IMR-90 (cell line): ENCODE results near the gene POLE4. TPM values are rescaled to one million over a fixed set of nuclear protein-coding genes. Genes with fewer than 3 reads are reported as not detected.

ENCODE experiments used
- ATAC-seq: fragments of 200-7000 bp; cut with Tn5 transposase; 2 replicates; pipeline ENCODE4 v1.9.1; 2020; ENCODE audit warnings: low read depth, mild to moderate bottlenecking, moderate library complexity
- BruUV-seq: library from RNA; stranded (reverse); fragments of 400-500 nt; replicated peaks from 2 replicates; lab custom pipeline; 2021; lab: Mats Ljungman, UMichigan
- CTCF ChIA-PET: fragments of 300-600 bp; formaldehyde crosslinking; extraction: SDS; loops from one replicate; lab custom pipeline; 2021; ENCODE audit warnings: antibody characterized with exemption; lab: Yijun Ruan, JAX
- POLR2A ChIA-PET: fragments of 300-600 bp; sonication (Branson Sonifier 250); formaldehyde crosslinking; loops from one replicate; lab custom pipeline; 2022; ENCODE audit warnings: antibody characterized with exemption; ENCODE audit not compliant: unreplicated experiment; lab: Charles Lee
- DNase-seq: peaks from one replicate; pipeline ENCODE4 v3.0.0; 2013
- H2AFZ ChIP-seq: replicated peaks from 2 replicates; pipeline ENCODE3; 2013; ENCODE audit warnings: low read length, mild to moderate bottlenecking; ENCODE audit not compliant: poor library complexity
- H2AK5ac ChIP-seq: 2 replicates; pipeline ENCODE4 v1.6.1; 2013; ENCODE audit warnings: low read depth, low read length, inconsistent platforms
- H2AK9ac ChIP-seq: replicated peaks from 2 replicates; pipeline ENCODE3; 2013; ENCODE audit warnings: mild to moderate bottlenecking, low read depth, low read length, moderate library complexity; ENCODE audit not compliant: poor library complexity
- H2BK120ac ChIP-seq: 2 replicates; pipeline ENCODE4 v1.6.1; 2013; ENCODE audit warnings: low read depth, low read length, inconsistent platforms
- H2BK15ac ChIP-seq: 3 replicates; pipeline ENCODE4 v1.6.1; 2013; ENCODE audit warnings: low read depth, low read length, inconsistent platforms
- H2BK20ac ChIP-seq: 2 replicates; pipeline ENCODE4 v1.6.1; 2013; ENCODE audit warnings: low read depth, mild to moderate bottlenecking, inconsistent platforms, low read length, moderate library complexity
- H2BK5ac ChIP-seq: 2 replicates; pipeline ENCODE4 v1.6.1; 2013; ENCODE audit warnings: mild to moderate bottlenecking, low read depth, low read length, inconsistent platforms; ENCODE audit not compliant: poor library complexity, severe bottlenecking
- H3K14ac ChIP-seq: replicated peaks from 2 replicates; pipeline ENCODE4 v1.6.1; 2013; ENCODE audit warnings: low read depth, low read length, inconsistent platforms
- H3K18ac ChIP-seq: 2 replicates; pipeline ENCODE4 v1.6.1; 2013; ENCODE audit warnings: low read depth, low read length, control low read depth
- H3K23ac ChIP-seq: 2 replicates; pipeline ENCODE4 v1.6.1; 2013; ENCODE audit warnings: low read depth, low read length, inconsistent platforms
- H3K27ac ChIP-seq: 2 replicates; pipeline ENCODE4 v1.5.1; 2013; ENCODE audit warnings: mild to moderate bottlenecking, control low read depth, low read length; ENCODE audit not compliant: insufficient read depth
- H3K27me3 ChIP-seq: 2 replicates; pipeline ENCODE4 v1.6.1; 2013; ENCODE audit warnings: low read length; ENCODE audit not compliant: control insufficient read depth, insufficient read depth
- H3K36me3 ChIP-seq: 2 replicates; pipeline ENCODE4 v1.6.1; 2013; ENCODE audit warnings: low read length, mixed read lengths; ENCODE audit not compliant: control insufficient read depth, insufficient read depth
- H3K4ac ChIP-seq: 2 replicates; pipeline ENCODE4 v1.6.1; 2013; ENCODE audit warnings: low read depth, low read length, inconsistent platforms
- H3K4me1 ChIP-seq: 2 replicates; pipeline ENCODE4 v1.6.1; 2013; ENCODE audit warnings: low read length, mixed read lengths; ENCODE audit not compliant: control insufficient read depth, insufficient read depth
- H3K4me2 ChIP-seq: 2 replicates; pipeline ENCODE4 v1.6.1; 2013; ENCODE audit warnings: low read depth, mild to moderate bottlenecking, control low read depth, low read length, moderate library complexity
- H3K4me3 ChIP-seq: 2 replicates; pipeline ENCODE4 v1.5.1; 2013; ENCODE audit warnings: low read depth, mild to moderate bottlenecking, control low read depth, low read length, moderate library complexity; ENCODE audit not compliant: insufficient read depth
- H3K56ac ChIP-seq: 2 replicates; pipeline ENCODE4 v1.6.1; 2013; ENCODE audit warnings: low read length, inconsistent platforms; ENCODE audit not compliant: insufficient read depth; ENCODE audit errors: extremely low read depth
- H3K79me1 ChIP-seq, 2 experiments: 2 replicates each; pipeline ENCODE4 v1.6.1; 2013; ENCODE audit warnings: low read length in 2 of 2, inconsistent platforms in 1 of 2, low read depth in 1 of 2
- H3K9ac ChIP-seq: 2 replicates; pipeline ENCODE4 v1.6.1; 2013; ENCODE audit warnings: low read depth, low read length, control low read depth
- H3K9me1 ChIP-seq: 2 replicates; pipeline ENCODE4 v1.6.1; 2013; ENCODE audit warnings: low read length, inconsistent platforms; ENCODE audit not compliant: insufficient read depth
- H3K9me3 ChIP-seq: 2 replicates; pipeline ENCODE4 v1.6.1; 2013; ENCODE audit warnings: low read length; ENCODE audit not compliant: control insufficient read depth, insufficient read depth
- H4K20me1 ChIP-seq: 2 replicates; pipeline ENCODE4 v1.6.1; 2013; ENCODE audit warnings: low read length, inconsistent platforms; ENCODE audit not compliant: insufficient read depth
- H4K5ac ChIP-seq: 2 replicates; pipeline ENCODE4 v1.6.1; 2013; ENCODE audit warnings: mild to moderate bottlenecking, low read depth, low read length, control low read depth
- H4K8ac ChIP-seq, 2 experiments: 2 replicates each; pipeline ENCODE4 v1.6.1; 2013; ENCODE audit warnings: low read depth in 2 of 2, low read length in 2 of 2, control low read depth in 1 of 2, inconsistent platforms in 1 of 2
- H4K91ac ChIP-seq: 2 replicates; pipeline ENCODE4 v1.6.1; 2013; ENCODE audit warnings: low read depth, low read length, inconsistent platforms; ENCODE audit not compliant: insufficient read depth
- BHLHE40 ChIP-seq: fragments of 150-350 bp; IDR thresholded peaks from 2 replicates; pipeline ENCODE4 v1.6.1; 2016; ENCODE audit warnings: mild to moderate bottlenecking, low read depth, low read length
- CEBPB ChIP-seq: IDR thresholded peaks from 2 replicates; pipeline ENCODE4 v1.6.1; 2012; ENCODE audit warnings: low read depth, low read length, improper control_type of control experiment
- CHD1 ChIP-seq: IDR thresholded peaks from 2 replicates; pipeline ENCODE4 v1.6.1; 2012; ENCODE audit warnings: low read depth, low read length, improper control_type of control experiment
- ELK1 ChIP-seq: fragments of 150-350 bp; IDR thresholded peaks from 2 replicates; pipeline ENCODE4 v1.6.1; 2016; ENCODE audit warnings: low read depth, mild to moderate bottlenecking, low read length, moderate library complexity, borderline replicate concordance
- FOS ChIP-seq: fragments of 150-350 bp; IDR thresholded peaks from 2 replicates; pipeline ENCODE4 v1.6.1; 2016; ENCODE audit warnings: low read depth, low read length
- MAFK ChIP-seq: IDR thresholded peaks from 2 replicates; pipeline ENCODE4 v1.6.1; 2012; ENCODE audit warnings: low read depth, low read length, improper control_type of control experiment
- MAZ ChIP-seq: IDR thresholded peaks from 2 replicates; pipeline ENCODE4 v1.6.1; 2012; ENCODE audit warnings: low read depth, mild to moderate bottlenecking, low read length, improper control_type of control experiment, moderate library complexity, borderline replicate concordance
- MXI1 ChIP-seq: IDR thresholded peaks from 2 replicates; pipeline ENCODE4 v1.6.1; 2012; ENCODE audit warnings: low read depth, mild to moderate bottlenecking, low read length, moderate library complexity, borderline replicate concordance
- NFE2L2 ChIP-seq: fragments of 150-350 bp; IDR thresholded peaks from 2 replicates; pipeline ENCODE4 v1.6.1; 2016; ENCODE audit warnings: low read depth, mild to moderate bottlenecking, low read length
- POLR2A ChIP-seq: IDR thresholded peaks from 2 replicates; pipeline ENCODE4 v1.6.1; 2012; ENCODE audit warnings: mild to moderate bottlenecking, low read depth, low read length
- RAD21 ChIP-seq: IDR thresholded peaks from 2 replicates; pipeline ENCODE4 v1.6.1; 2012; ENCODE audit warnings: low read length, improper control_type of control experiment
- RCOR1 ChIP-seq: IDR thresholded peaks from 2 replicates; pipeline ENCODE4 v1.6.1; 2012; ENCODE audit warnings: mild to moderate bottlenecking, low read length, improper control_type of control experiment; ENCODE audit not compliant: insufficient replicate concordance
- RFX5 ChIP-seq: IDR thresholded peaks from 2 replicates; pipeline ENCODE4 v1.8.0; 2012; ENCODE audit warnings: low read depth, mild to moderate bottlenecking, low read length, moderate library complexity
- SMC3 ChIP-seq: fragments of 150-350 bp; IDR thresholded peaks from 2 replicates; pipeline ENCODE4 v1.6.1; 2016; ENCODE audit warnings: low read depth, mild to moderate bottlenecking, antibody characterized with exemption, low read length, moderate library complexity
- WGBS, 2 experiments: methylation state at CpG; one replicate each; pipeline versions ENCODE4 v1.1.5 to v1.1.7; 2013; ENCODE audit warnings: missing lambda C conversion rate in 2 of 2; ENCODE audit not compliant: insufficient read length in 1 of 2; ENCODE audit errors: extremely low coverage in 2 of 2; 5-methylcytosine and 5-hydroxymethylcytosine counted together
- dilution Hi-C: fragments of 300-500 bp; cut with HindIII; formaldehyde crosslinking; loops from one replicate; pipeline ENCODE4 v1.14.3; 2018; ENCODE audit warnings: low sequenced_read_pairs; ENCODE audit not compliant: unreplicated experiment
- in situ Hi-C: fragments of 300-500 bp; cut with MboI; formaldehyde crosslinking; loops from 3 replicates; pipeline ENCODE4 v1.14.3; 2019; ENCODE audit warnings: low sequenced_read_pairs, inconsistent platforms, mixed read lengths
- intact Hi-C: fragments of 100-400 bp; cut with micrococcal nuclease; formaldehyde crosslinking; loops from 2 replicates; pipeline ENCODE4 v1.10.0; 2022
- polyA plus RNA-seq, 3 experiments: library from polyadenylated mRNA; depleted of rRNA; stranded (reverse); fragments of >200 nt; gene quantifications; 2 replicates each; pipeline ENCODE4 v1.2.3, GENCODE V29; 2012; ENCODE audit warnings: low replicate concordance in 1 of 3
- total RNA-seq: library from RNA; depleted of rRNA; stranded (reverse); fragments of >200 nt; gene quantifications from 2 replicates; pipeline ENCODE4 v1.2.3, GENCODE V29; 2012
- TF ChIP-seq, protein P1 (sequence below): fragments of 150-350 bp; IDR thresholded peaks from 2 replicates; pipeline ENCODE4 v1.6.1; 2017; ENCODE audit warnings: mild to moderate bottlenecking, antibody characterized with exemption, low read length, low read depth
- TF ChIP-seq, protein P2 (sequence below): conservative IDR thresholded peaks from 2 replicates; pipeline ENCODE4 v1.5.1; 2012; ENCODE audit warnings: mild to moderate bottlenecking, low read depth, low read length, improper control_type of control experiment

The POLE4 gene
- total and polyA plus RNA-seq, 2 of the 4 experiments (the other 2 are of a cell fraction) = 9.0 to 23.9 TPM

GRCh38 chr2:74947703-74948102, 10.7 kb upstream of the POLE4 start:
- H3K4me1 ChIP-seq = peaks cover 2% of the 10 kb centered on the region; the same call in 1 of the 2 replicates
- ATAC-seq = no peak
- no peak overlapping the region for H3K14ac ChIP-seq
- WGBS, 2 experiments = 90% methylated on average over 2 of the region's 4 CpGs; no CpG with 5 or more reads in 1 of the 2 experiments
- H3K4ac ChIP-seq = no peak overlapping the region
- TF ChIP-seq FOS (no peak), BHLHE40 (no peak), RAD21 (no peak), SMC3 (no peak), CHD1 (no peak), NFE2L2 (no peak), RFX5 (no peak), RCOR1 (no peak), ELK1 (no peak), POLR2A (no peak), CEBPB (no peak), MAFK (no peak), MAZ (no peak), MXI1 (no peak)
- TF ChIP-seq, protein P1, sequence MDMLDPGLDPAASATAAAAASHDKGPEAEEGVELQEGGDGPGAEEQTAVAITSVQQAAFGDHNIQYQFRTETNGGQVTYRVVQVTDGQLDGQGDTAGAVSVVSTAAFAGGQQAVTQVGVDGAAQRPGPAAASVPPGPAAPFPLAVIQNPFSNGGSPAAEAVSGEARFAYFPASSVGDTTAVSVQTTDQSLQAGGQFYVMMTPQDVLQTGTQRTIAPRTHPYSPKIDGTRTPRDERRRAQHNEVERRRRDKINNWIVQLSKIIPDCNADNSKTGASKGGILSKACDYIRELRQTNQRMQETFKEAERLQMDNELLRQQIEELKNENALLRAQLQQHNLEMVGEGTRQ = no peak
- TF ChIP-seq, protein P2, sequence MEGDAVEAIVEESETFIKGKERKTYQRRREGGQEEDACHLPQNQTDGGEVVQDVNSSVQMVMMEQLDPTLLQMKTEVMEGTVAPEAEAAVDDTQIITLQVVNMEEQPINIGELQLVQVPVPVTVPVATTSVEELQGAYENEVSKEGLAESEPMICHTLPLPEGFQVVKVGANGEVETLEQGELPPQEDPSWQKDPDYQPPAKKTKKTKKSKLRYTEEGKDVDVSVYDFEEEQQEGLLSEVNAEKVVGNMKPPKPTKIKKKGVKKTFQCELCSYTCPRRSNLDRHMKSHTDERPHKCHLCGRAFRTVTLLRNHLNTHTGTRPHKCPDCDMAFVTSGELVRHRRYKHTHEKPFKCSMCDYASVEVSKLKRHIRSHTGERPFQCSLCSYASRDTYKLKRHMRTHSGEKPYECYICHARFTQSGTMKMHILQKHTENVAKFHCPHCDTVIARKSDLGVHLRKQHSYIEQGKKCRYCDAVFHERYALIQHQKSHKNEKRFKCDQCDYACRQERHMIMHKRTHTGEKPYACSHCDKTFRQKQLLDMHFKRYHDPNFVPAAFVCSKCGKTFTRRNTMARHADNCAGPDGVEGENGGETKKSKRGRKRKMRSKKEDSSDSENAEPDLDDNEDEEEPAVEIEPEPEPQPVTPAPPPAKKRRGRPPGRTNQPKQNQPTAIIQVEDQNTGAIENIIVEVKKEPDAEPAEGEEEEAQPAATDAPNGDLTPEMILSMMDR = no peak
- no peak overlapping the region for H3K9ac ChIP-seq
- no peak overlapping the region for H3K23ac ChIP-seq
- 0 out of 4 replicates have a peak, but pooled peaks cover 0 to 2% of the 10 kb centered on the region in 2 experiments for H3K79me1 ChIP-seq
- intact Hi-C loops (no loop called here), in situ Hi-C loops (no loop called here), dilution Hi-C loops (no loop called here)
- H2AK5ac ChIP-seq = no peak overlapping the region
- no peaks in the 10 kb centered on the region for H3K27me3 ChIP-seq
- H3K9me1 ChIP-seq = no peaks in the 10 kb centered on the region
- ChIA-PET POLR2A (no interaction called here), CTCF (no interaction called here)
- no peak overlapping the region for H2BK15ac ChIP-seq
- H4K8ac ChIP-seq = no peak overlapping the region
- H4K91ac ChIP-seq = no peak overlapping the region
- H3K4me2 ChIP-seq = no peak overlapping the region
- H2BK5ac ChIP-seq = no peak overlapping the region
- no peak overlapping the region for H3K56ac ChIP-seq
- no peak overlapping the region for H4K5ac ChIP-seq
- H2BK120ac ChIP-seq = no peak overlapping the region
- no peak overlapping the region for H3K18ac ChIP-seq
- H4K20me1 ChIP-seq = peaks cover 3% of the 10 kb centered on the region; the same call in 1 of the 2 replicates
- H2AFZ ChIP-seq = no peak overlapping the region
- peaks cover under 1% of the 10 kb centered on the region; the same call in 1 of the 2 replicates for H3K9me3 ChIP-seq
- H2AK9ac ChIP-seq = no peak overlapping the region
- no peak overlapping the region for H3K4me3 ChIP-seq
- no peak overlapping the region for H3K27ac ChIP-seq
- DNase-seq = no peak
- BruUV-seq = no TSS peak
- H3K36me3 ChIP-seq = no peaks in the 10 kb centered on the region
- no peak overlapping the region for H2BK20ac ChIP-seq
